Activated CD4-positive, alpha-beta T cell treated with anti-CD3 and anti-CD28 coated beads for 36 hours (primary cell): ENCODE data around the gene MRPL10. TPM values are rescaled to one million over a fixed set of nuclear protein-coding genes. Genes with fewer than 3 reads are reported as not detected.

Experiments
- ATAC-seq: fragments of 200-7000 bp; cut with Tn5 transposase; one replicate; pipeline ENCODE4 v1.10.0; 2021; ENCODE audit warnings: mild to moderate bottlenecking, moderate library complexity
- CTCF ChIA-PET: fragments of 350-600 bp; sonication (Branson Sonifier 250); formaldehyde crosslinking; loops from one replicate; lab custom pipeline; 2021; ENCODE audit warnings: antibody characterized with exemption; lab: Charles Lee
- POLR2A ChIA-PET: fragments of 350-600 bp; sonication (Branson Sonifier 250); formaldehyde crosslinking; loops from one replicate; lab custom pipeline; 2021; ENCODE audit warnings: antibody characterized with exemption, inconsistent platforms; lab: Charles Lee
- DNase-seq: peaks from one replicate; pipeline ENCODE4 v3.0.0-alpha.2; 2020
- H3K27ac Mint-ChIP-seq: one replicate; pipeline ENCODE4 v1.8.0; 2021; ENCODE audit warnings: mixed read lengths
- H3K27me3 Mint-ChIP-seq: one replicate; pipeline ENCODE4 v1.8.0; 2021; ENCODE audit warnings: mixed read lengths
- H3K36me3 Mint-ChIP-seq: one replicate; pipeline ENCODE4 v1.8.0; 2021; ENCODE audit warnings: low read depth, mixed read lengths
- H3K4me1 Mint-ChIP-seq: one replicate; pipeline ENCODE4 v1.8.0; 2021; ENCODE audit warnings: mixed read lengths
- H3K4me3 Mint-ChIP-seq: one replicate; pipeline ENCODE4 v1.8.0; 2021; ENCODE audit warnings: mild to moderate bottlenecking, moderate library complexity, mixed read lengths
- H3K9me3 Mint-ChIP-seq: one replicate; pipeline ENCODE4 v1.8.0; 2021; ENCODE audit warnings: low read depth, mixed read lengths
- intact Hi-C, 2 experiments: fragments of 100-400 bp; cut with DNase I in 1 of 2; cut with micrococcal nuclease in 1 of 2; formaldehyde crosslinking; loops; one replicate each; pipeline versions ENCODE4 v1.14.2 to v1.15.1; 2022 to 2024; cut with DNase I, micrococcal nuclease
- total RNA-seq, 2 experiments: library from RNA; stranded (reverse); gene quantifications; one replicate each; pipeline ENCODE4 v1.2.3, GENCODE V29; 2021

The MRPL10 gene
- 10 to 100 TPM; 66.9 to 70.9 TPM for total RNA-seq

GRCh38 chr17:47831003-47831933, at the start of gene MRPL10, which contains the start of gene LRRC46:
MRPL10 (minus strand) TSS chr17:47831541; CDS start chr17:47831511, 30 bp downstream.
LRRC46 (plus strand) TSS chr17:47831670; CDS start chr17:47831990, 320 bp downstream.
- Mint-ChIP-seq H3K27me3 (no peaks in the 10 kb centered on the region), H3K4me1 (peaks cover 57% of the 10 kb centered on the region), H3K4me3 (peak within 1 kb of the TSS; percentile 88), H3K27ac (peak within 1 kb of the TSS; percentile 88), H3K36me3 (peaks cover 19% of the 10 kb centered on the region), H3K9me3 (no peaks in the 10 kb centered on the region)
- intact Hi-C loops = loop anchor here (1.0 to 2.0 kb wide), 6 partner anchors 10 to 182 kb away; partner anchors contain the start of genes SCRN2 (in 2 of the 2), CDK5RAP3 (in 1 of the 2), KPNB1 (in 1 of the 2) and PNPO (in 1 of the 2)
- CTCF ChIA-PET = interaction anchor here (0.6 to 2.0 kb wide), 14 partner anchors 10 to 890 kb away, joined by 3 to 8 read pairs (median 4); partner anchors contain the start of genes SCRN2, SP2 and SP6
- DNase-seq (peak; percentile 96), ATAC-seq (peak; percentile 94)
- POLR2A ChIA-PET = interaction anchor here (0.5 to 1.1 kb wide), 5 partner anchors 9 to 729 kb away, joined by 3 to 7 read pairs (median 3); partner anchors contain the start of gene OSBPL7

GRCh38 chr17:47879776-47880454, 48.6 kb upstream of the MRPL10 start:
- CTCF ChIA-PET = interaction anchor here (0.6 to 17.0 kb wide), 6 partner anchors 9 to 138 kb away, joined by 3 to 414 read pairs (median 4); partner anchors contain the start of genes SCRN2 and SP6

GRCh38 chr17:47879028-47879585, 47.8 kb upstream of the MRPL10 start:
- ATAC-seq (peak; percentile 73), DNase-seq (no peak)
- Mint-ChIP-seq H3K4me1 (peaks cover 20% of the 10 kb centered on the region), H3K9me3 (no peaks in the 10 kb centered on the region), H3K36me3 (no peaks in the 10 kb centered on the region), H3K4me3 (no peak overlapping the region), H3K27ac (no peak overlapping the region), H3K27me3 (peaks cover 13% of the 10 kb centered on the region)
- intact Hi-C loops = no loop called here
- POLR2A ChIA-PET = no interaction called here
- CTCF ChIA-PET = interaction anchor here (0.6 to 17.0 kb wide), 6 partner anchors 10 to 139 kb away, joined by 3 to 414 read pairs (median 4); partner anchors contain the start of genes SCRN2 and SP6

More at GRCh38 chr17:47879776-47880454, 48.6 kb upstream of the MRPL10 start:
- H3K4me1 Mint-ChIP-seq = peaks cover 28% of the 10 kb centered on the region
- no peaks in the 10 kb centered on the region for H3K9me3 Mint-ChIP-seq
- POLR2A ChIA-PET = interaction anchor here (0.5 kb wide), 1 partner anchor 1671 kb away, joined by 6 read pairs; no protein-coding TSS in a partner anchor
- H3K36me3 Mint-ChIP-seq = no peaks in the 10 kb centered on the region
- no peak for ATAC-seq
- no peak overlapping the region for H3K4me3 Mint-ChIP-seq
- no peak overlapping the region for H3K27ac Mint-ChIP-seq
- H3K27me3 Mint-ChIP-seq = peaks cover 8% of the 10 kb centered on the region
- intact Hi-C loops = no loop called here
- no peak for DNase-seq

GRCh38 chr17:47878203-47879027, 47.1 kb upstream of the MRPL10 start:
- CTCF ChIA-PET = interaction anchor here (1.8 to 17.0 kb wide), 2 partner anchors 12 to 30 kb away, joined by 8 to 414 read pairs; partner anchors contain the start of genes SCRN2 and SP6
- Mint-ChIP-seq H3K36me3 (no peaks in the 10 kb centered on the region), H3K4me1 (peaks cover 14% of the 10 kb centered on the region), H3K27ac (no peak overlapping the region), H3K27me3 (peaks cover 14% of the 10 kb centered on the region), H3K9me3 (no peaks in the 10 kb centered on the region), H3K4me3 (no peak overlapping the region)
- POLR2A ChIA-PET = no interaction called here
- DNase-seq = no peak
- ATAC-seq = no peak
- intact Hi-C loops = no loop called here

GRCh38 chr17:47877368-47878034, 46.2 kb upstream of the MRPL10 start:
- CTCF ChIA-PET = interaction anchor here (17.0 kb wide), 1 partner anchor 29 kb away, joined by 414 read pairs; the partner anchor contains the start of genes SCRN2 and SP6
- intact Hi-C loops = no loop called here
- H3K36me3 Mint-ChIP-seq = no peaks in the 10 kb centered on the region

GRCh38 chr17:47875011-47875985, 44.0 kb upstream of the MRPL10 start:
- no peaks in the 10 kb centered on the region for H3K9me3 Mint-ChIP-seq
- no peak overlapping the region for H3K4me3 Mint-ChIP-seq
- intact Hi-C loops = no loop called here
- H3K27me3 Mint-ChIP-seq = peaks cover 33% of the 10 kb centered on the region
- H3K36me3 Mint-ChIP-seq = no peaks in the 10 kb centered on the region
- ATAC-seq (no peak), DNase-seq (no peak)
- POLR2A ChIA-PET = interaction anchor here (0.6 kb wide), 1 partner anchor 20 kb away, joined by 3 read pairs; the partner anchor contains the start of gene SP2
- no peak overlapping the region for H3K27ac Mint-ChIP-seq
- peaks cover 4% of the 10 kb centered on the region for H3K4me1 Mint-ChIP-seq
- CTCF ChIA-PET = interaction anchor here (0.5 to 1.0 kb wide), 5 partner anchors 9 to 34 kb away, joined by 3 to 5 read pairs (median 3); partner anchors contain the start of gene SCRN2

More at GRCh38 chr17:47877368-47878034, 46.2 kb upstream of the MRPL10 start:
- no peak for DNase-seq
- ATAC-seq = no peak
- POLR2A ChIA-PET = no interaction called here
- H3K9me3 Mint-ChIP-seq = no peaks in the 10 kb centered on the region
- H3K4me3 Mint-ChIP-seq = no peak overlapping the region
- H3K27me3 Mint-ChIP-seq = peaks cover 19% of the 10 kb centered on the region
- H3K4me1 Mint-ChIP-seq = peaks cover 5% of the 10 kb centered on the region
- H3K27ac Mint-ChIP-seq = no peak overlapping the region

- ChIA-PET POLR2A (no interaction called here), CTCF (interaction anchor here (1.1 kb wide), 1 partner anchor 30 kb away, joined by 4 read pairs; no protein-coding TSS in a partner anchor)
- DNase-seq (no peak), ATAC-seq (no peak)
- H3K9me3 Mint-ChIP-seq = no peaks in the 10 kb centered on the region
- no peak overlapping the region for H3K4me3 Mint-ChIP-seq
- no peaks in the 10 kb centered on the region for H3K4me1 Mint-ChIP-seq
- H3K27ac Mint-ChIP-seq = no peak overlapping the region
- H3K27me3 Mint-ChIP-seq = peaks cover 29% of the 10 kb centered on the region
- intact Hi-C loops = no loop called here
- H3K36me3 Mint-ChIP-seq = no peaks in the 10 kb centered on the region
These were observed 42.1 kb upstream of the MRPL10 start for GRCh38 chr17:47873200-47874090.

- Mint-ChIP-seq H3K4me1 (no peaks in the 10 kb centered on the region), H3K27me3 (peaks cover 27% of the 10 kb centered on the region), H3K4me3 (no peak overlapping the region), H3K9me3 (no peaks in the 10 kb centered on the region), H3K27ac (no peak overlapping the region), H3K36me3 (no peaks in the 10 kb centered on the region)
- DNase-seq = no peak
- CTCF ChIA-PET = interaction anchor here (1.1 kb wide), 1 partner anchor 29 kb away, joined by 4 read pairs; no protein-coding TSS in a partner anchor
- intact Hi-C loops = no loop called here
- POLR2A ChIA-PET = no interaction called here
- ATAC-seq = no peak
These were observed 41.4 kb upstream of the MRPL10 start for GRCh38 chr17:47872651-47873161.
